HG03103 (cell line): ENCODE results near the gene BLOC1S4.

Source experiments
- ATAC-seq: cut with Tn5 transposase; IDR thresholded peaks from one replicate; pipeline ENCODE4 v1.9.1; 2021; ENCODE audit warnings: low read depth; ENCODE audit not compliant: unreplicated experiment

The BLOC1S4 gene

GRCh38 chr4:6689506-6689960 lies 26.4 kb upstream of the BLOC1S4 start:
- no peak for ATAC-seq

GRCh38 chr4:6692379-6692778 lies 23.6 kb upstream of the BLOC1S4 start:
- no peak for ATAC-seq

GRCh38 chr4:6692806-6693205 lies 23.2 kb upstream of the BLOC1S4 start:
- no peak for ATAC-seq

GRCh38 chr4:6693231-6694176 lies 22.5 kb upstream of the BLOC1S4 start, which contains the start of gene S100P:
Gene S100P (plus strand): TSS chr4:6693878. CDS start chr4:6693933, 55 bp downstream.
- no peak for ATAC-seq

- ATAC-seq = no peak
Observed at GRCh38 chr4:6694177-6694901, 21.6 kb upstream of the BLOC1S4 start.

GRCh38 chr4:6695660-6696610 lies 20.0 kb upstream of the BLOC1S4 start:
- ATAC-seq = no peak

GRCh38 chr4:6696611-6697010 lies 19.4 kb upstream of the BLOC1S4 start:
- ATAC-seq = no peak

GRCh38 chr4:6697131-6697530 lies 18.8 kb upstream of the BLOC1S4 start:
- ATAC-seq = no peak

- no peak for ATAC-seq
Observed at GRCh38 chr4:6699388-6699787, 16.6 kb upstream of the BLOC1S4 start.

- no peak for ATAC-seq
Observed at GRCh38 chr4:6699903-6700302, 16.1 kb upstream of the BLOC1S4 start.

GRCh38 chr4:6701371-6701770 lies 14.6 kb upstream of the BLOC1S4 start:
- ATAC-seq = no peak

- ATAC-seq = no peak
Observed at GRCh38 chr4:6702761-6703160, 13.2 kb upstream of the BLOC1S4 start.

GRCh38 chr4:6703786-6704185 lies 12.2 kb upstream of the BLOC1S4 start:
- ATAC-seq = no peak

GRCh38 chr4:6705646-6706045 lies 10.3 kb upstream of the BLOC1S4 start:
- ATAC-seq = no peak

- ATAC-seq = no peak
Observed at GRCh38 chr4:6706173-6706572, 9.8 kb upstream of the BLOC1S4 start.

- ATAC-seq = peak; percentile 57
Observed at GRCh38 chr4:6709230-6710114, 6.5 kb upstream of the BLOC1S4 start, which contains the start of gene MRFAP1L1. Gene MRFAP1L1 (minus strand): TSS chr4:6709865. CDS start chr4:6709629, 236 bp downstream.

- ATAC-seq = no peak
Observed at GRCh38 chr4:6710282-6710681, 5.7 kb upstream of the BLOC1S4 start.

GRCh38 chr4:6710996-6711395 lies 5.0 kb upstream of the BLOC1S4 start:
- no peak for ATAC-seq

GRCh38 chr4:6714954-6715353 lies 1.0 kb upstream of the BLOC1S4 start:
- ATAC-seq = no peak
